GM23338 (cell line): ENCODE results near the gene LPP. TPM values are rescaled to one million over a fixed set of nuclear protein-coding genes. Genes with fewer than 3 reads are reported as not detected.

ENCODE experiments used
- ATAC-seq: fragments of 200-7000 bp; cut with Tn5 transposase; 3 replicates; pipeline ENCODE4 v1.9.1; 2020
- DNase-seq: peaks from one replicate; pipeline ENCODE4 v3.0.0-alpha.2; 2015; ENCODE audit warnings: low spot score
- H2AFZ ChIP-seq: fragments of 200-600 bp; sonication (generic); 2 replicates; pipeline ENCODE4 v1.8.0; 2016; ENCODE audit warnings: antibody characterized with exemption, mild to moderate bottlenecking, moderate library complexity
- H3F3A ChIP-seq: fragments of 200-600 bp; sonication (generic); replicated peaks from 2 replicates; pipeline ENCODE4 v1.8.0; 2017; ENCODE audit warnings: antibody characterized with exemption, mixed run types, low read depth
- H3K27ac ChIP-seq: fragments of 200-600 bp; sonication (generic); 2 replicates; pipeline ENCODE4 v1.6.1; 2016; ENCODE audit warnings: low read depth
- H3K27me3 ChIP-seq: fragments of 200-600 bp; sonication (generic); 2 replicates; pipeline ENCODE4 v1.8.0; 2016; ENCODE audit warnings: mild to moderate bottlenecking, mixed run types, moderate library complexity; ENCODE audit not compliant: insufficient read depth
- H3K36me3 ChIP-seq: fragments of 200-600 bp; sonication (generic); 2 replicates; pipeline ENCODE4 v1.8.0; 2016; ENCODE audit warnings: mild to moderate bottlenecking; ENCODE audit not compliant: insufficient read depth
- H3K4me1 ChIP-seq: fragments of 200-600 bp; sonication (generic); 2 replicates; pipeline ENCODE4 v1.8.0; 2016; ENCODE audit warnings: mild to moderate bottlenecking, moderate library complexity; ENCODE audit not compliant: insufficient read depth
- H3K4me2 ChIP-seq: fragments of 200-600 bp; sonication (generic); 2 replicates; pipeline ENCODE4 v1.7.1; 2017; ENCODE audit warnings: mixed run types
- H3K4me3 ChIP-seq: fragments of 200-600 bp; sonication (generic); 2 replicates; pipeline ENCODE4 v1.6.1; 2016; ENCODE audit warnings: mixed run types
- H3K79me2 ChIP-seq: fragments of 200-600 bp; sonication (generic); replicated peaks from 2 replicates; pipeline ENCODE4 v1.8.0; 2017; ENCODE audit warnings: mild to moderate bottlenecking; ENCODE audit not compliant: insufficient read depth
- H3K9me2 ChIP-seq: fragments of 200-600 bp; sonication (generic); 2 replicates; pipeline ENCODE4 v1.8.0; 2017; ENCODE audit not compliant: insufficient read depth
- H4K20me1 ChIP-seq: fragments of 200-600 bp; sonication (generic); replicated peaks from 2 replicates; pipeline ENCODE4 v1.8.0; 2017; ENCODE audit warnings: mild to moderate bottlenecking; ENCODE audit not compliant: insufficient read depth
- H3K27ac Mint-ChIP-seq: 2 replicates; pipeline ENCODE4 v1.8.0; 2020; ENCODE audit warnings: inconsistent platforms, mild to moderate bottlenecking, moderate library complexity, mixed read lengths
- H3K27me3 Mint-ChIP-seq: 3 replicates; pipeline ENCODE4 v1.8.0; 2022; ENCODE audit warnings: low read depth, mild to moderate bottlenecking, moderate library complexity, mixed read lengths, inconsistent platforms; ENCODE audit not compliant: insufficient read depth, poor library complexity
- H3K36me3 Mint-ChIP-seq: 3 replicates; pipeline ENCODE4 v1.8.0; 2021; ENCODE audit warnings: low read depth, mild to moderate bottlenecking, inconsistent platforms, moderate library complexity, mixed read lengths
- H3K4me1 Mint-ChIP-seq: 3 replicates; pipeline ENCODE4 v1.8.0; 2020; ENCODE audit warnings: mild to moderate bottlenecking, inconsistent platforms, mixed read lengths
- H3K4me3 Mint-ChIP-seq: 3 replicates; pipeline ENCODE4 v1.8.0; 2021; ENCODE audit warnings: moderate library complexity, mild to moderate bottlenecking, inconsistent platforms, mixed read lengths
- H3K9me3 Mint-ChIP-seq: 3 replicates; pipeline ENCODE4 v1.8.0; 2020; ENCODE audit warnings: moderate library complexity, mild to moderate bottlenecking, inconsistent platforms, mixed read lengths
- CREB1 ChIP-seq: fragments of 250-450 bp; sonication (Bioruptor Pico); IDR thresholded peaks from 2 replicates; pipeline ENCODE4 v1.5.0; 2020; ENCODE audit warnings: low read depth, mild to moderate bottlenecking, moderate library complexity
- EZH2phosphoT487 ChIP-seq: fragments of 200-600 bp; sonication (generic); IDR thresholded peaks from one replicate; pipeline ENCODE4 v1.8.1; 2018; ENCODE audit warnings: antibody characterized with exemption; ENCODE audit not compliant: unreplicated experiment
- JUNB ChIP-seq: IDR thresholded peaks from one replicate; pipeline ENCODE4 v1.6.1; 2016; ENCODE audit warnings: antibody characterized with exemption; ENCODE audit not compliant: unreplicated experiment
- NANOG ChIP-seq: IDR thresholded peaks from 2 replicates; pipeline ENCODE4 v1.6.1; 2016; ENCODE audit warnings: antibody characterized with exemption, borderline replicate concordance
- POLR2AphosphoS5 ChIP-seq: IDR thresholded peaks from 2 replicates; pipeline ENCODE4 v1.6.1; 2016; ENCODE audit warnings: antibody characterized with exemption, low read depth
- STAT1 ChIP-seq: IDR thresholded peaks from one replicate; pipeline ENCODE4 v1.6.1; 2016; ENCODE audit warnings: antibody characterized with exemption; ENCODE audit not compliant: unreplicated experiment
- ZNF114 ChIP-seq: fragments of 250-450 bp; sonication (Bioruptor Pico); IDR thresholded peaks from 2 replicates; pipeline ENCODE4 v1.5.0; 2020; ENCODE audit warnings: mild to moderate bottlenecking, moderate library complexity
- ZNF331 ChIP-seq: fragments of 250-450 bp; sonication (Bioruptor Pico); IDR thresholded peaks from 2 replicates; pipeline ENCODE4 v1.5.0; 2020; ENCODE audit warnings: low read depth, mild to moderate bottlenecking, moderate library complexity
- polyA plus RNA-seq: library from polyadenylated mRNA; unstranded; fragments of >200 nt; fragmentation: Nextera tagmentation; extraction: Ambion mirVana; gene quantifications from 2 replicates; pipeline ENCODE4 v1.2.1, GENCODE V29; 2016
- total RNA-seq: library from RNA; depleted of rRNA; stranded (reverse); fragments of >200 nt; shearing (Covaris generic); gene quantifications from 2 replicates; pipeline ENCODE4 v1.2.3, GENCODE V29; 2014
- TF ChIP-seq, protein P1 (sequence below): IDR thresholded peaks from 2 replicates; pipeline ENCODE4 v1.6.1; 2016; ENCODE audit warnings: antibody characterized with exemption
- TF ChIP-seq, protein P2 (sequence below): fragments of 250-450 bp; sonication (Bioruptor Pico); IDR thresholded peaks from 2 replicates; pipeline ENCODE4 v1.5.0; 2020; ENCODE audit warnings: mild to moderate bottlenecking, moderate library complexity
- TF ChIP-seq, protein P3 (sequence below), 2 experiments: fragments of 200-600 bp in 1 of 2; sonication (generic) in 1 of 2; conservative IDR thresholded peaks; 2 replicates each; pipeline versions ENCODE4 v1.5.1 to v1.6.1; 2016 to 2017; ENCODE audit warnings: antibody characterized with exemption in 2 of 2, low read depth in 2 of 2, mild to moderate bottlenecking in 2 of 2, moderate library complexity in 1 of 2
- TF ChIP-seq, protein P4 (sequence below): IDR thresholded peaks from one replicate; pipeline ENCODE4 v1.6.1; 2018; ENCODE audit warnings: antibody characterized with exemption; ENCODE audit not compliant: unreplicated experiment

Gene LPP
- total and polyA plus RNA-seq, 2 experiments from 2014 or later: 23.0 to 35.2 TPM

DNA sequence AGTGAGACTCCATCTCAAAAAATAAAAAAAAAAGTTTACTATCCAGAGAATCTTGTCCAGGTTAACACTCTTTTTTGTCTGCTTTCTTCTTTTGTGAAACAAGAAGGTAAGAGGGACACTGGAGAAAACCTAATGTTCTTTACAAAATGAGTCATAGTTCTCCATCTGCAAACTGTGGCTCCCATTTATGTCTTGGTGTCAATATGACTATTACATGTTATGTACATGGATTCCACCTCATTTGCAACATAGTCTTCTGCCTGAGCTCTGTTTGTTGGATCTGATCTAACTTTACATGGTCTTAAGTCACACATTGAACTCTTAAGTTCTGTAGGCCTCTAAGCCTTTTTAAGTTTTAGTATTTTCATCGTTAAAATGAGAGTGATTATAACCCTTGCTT, 596.7 kb downstream of the LPP start (continued):
- TF ChIP-seq, protein P1, sequence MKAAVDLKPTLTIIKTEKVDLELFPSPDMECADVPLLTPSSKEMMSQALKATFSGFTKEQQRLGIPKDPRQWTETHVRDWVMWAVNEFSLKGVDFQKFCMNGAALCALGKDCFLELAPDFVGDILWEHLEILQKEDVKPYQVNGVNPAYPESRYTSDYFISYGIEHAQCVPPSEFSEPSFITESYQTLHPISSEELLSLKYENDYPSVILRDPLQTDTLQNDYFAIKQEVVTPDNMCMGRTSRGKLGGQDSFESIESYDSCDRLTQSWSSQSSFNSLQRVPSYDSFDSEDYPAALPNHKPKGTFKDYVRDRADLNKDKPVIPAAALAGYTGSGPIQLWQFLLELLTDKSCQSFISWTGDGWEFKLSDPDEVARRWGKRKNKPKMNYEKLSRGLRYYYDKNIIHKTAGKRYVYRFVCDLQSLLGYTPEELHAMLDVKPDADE: no peak
- no peak for TF ChIP-seq STAT1
- TF ChIP-seq EZH2phosphoT487: no peak
- TF ChIP-seq ZNF331: no peak

DNA sequence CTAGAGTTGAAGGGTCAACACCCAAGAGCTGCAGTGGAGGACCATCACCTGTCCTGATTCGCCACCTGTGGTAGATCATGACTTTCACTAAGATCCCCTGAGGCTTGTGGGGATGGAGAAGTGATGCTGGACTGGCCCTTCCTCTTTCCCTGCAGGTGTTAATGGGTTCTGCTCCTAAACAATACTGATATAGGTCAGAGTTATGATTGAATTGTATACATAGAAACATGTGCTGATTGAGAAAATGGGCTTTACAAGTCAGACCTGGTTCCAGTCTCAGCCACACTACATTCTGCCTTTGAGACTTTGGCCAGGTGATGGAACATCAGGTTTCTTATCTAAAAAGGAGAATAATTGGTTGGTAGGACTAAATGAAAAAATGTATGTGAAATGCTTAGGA, 598.9 kb downstream of the LPP start:
- Mint-ChIP-seq H3K4me3 (no peak overlapping the region), H3K9me3 (no peaks in the 10 kb centered on the region; the same call in 2 of the 3 replicates), H3K36me3 (no peaks in the 10 kb centered on the region), H3K27me3 (no peaks in the 10 kb centered on the region), H3K27ac (no peak overlapping the region), H3K4me1 (no peaks in the 10 kb centered on the region)
- Histone ChIP-seq H3K36me3 (no peaks in the 10 kb centered on the region), H3K27ac (no peak overlapping the region), H3K9me2 (no peaks in the 10 kb centered on the region), H4K20me1 (no peaks in the 10 kb centered on the region), H3K79me2 (no peaks in the 10 kb centered on the region), H3K4me3 (no peak overlapping the region), H3K27me3 (no peaks in the 10 kb centered on the region), H2AFZ (no peak overlapping the region), H3K4me2 (no peak overlapping the region), H3K4me1 (no peaks in the 10 kb centered on the region), H3F3A (no peaks in the 10 kb centered on the region)
- no peak for DNase-seq
- no peak for ATAC-seq
- TF ChIP-seq, protein P2, sequence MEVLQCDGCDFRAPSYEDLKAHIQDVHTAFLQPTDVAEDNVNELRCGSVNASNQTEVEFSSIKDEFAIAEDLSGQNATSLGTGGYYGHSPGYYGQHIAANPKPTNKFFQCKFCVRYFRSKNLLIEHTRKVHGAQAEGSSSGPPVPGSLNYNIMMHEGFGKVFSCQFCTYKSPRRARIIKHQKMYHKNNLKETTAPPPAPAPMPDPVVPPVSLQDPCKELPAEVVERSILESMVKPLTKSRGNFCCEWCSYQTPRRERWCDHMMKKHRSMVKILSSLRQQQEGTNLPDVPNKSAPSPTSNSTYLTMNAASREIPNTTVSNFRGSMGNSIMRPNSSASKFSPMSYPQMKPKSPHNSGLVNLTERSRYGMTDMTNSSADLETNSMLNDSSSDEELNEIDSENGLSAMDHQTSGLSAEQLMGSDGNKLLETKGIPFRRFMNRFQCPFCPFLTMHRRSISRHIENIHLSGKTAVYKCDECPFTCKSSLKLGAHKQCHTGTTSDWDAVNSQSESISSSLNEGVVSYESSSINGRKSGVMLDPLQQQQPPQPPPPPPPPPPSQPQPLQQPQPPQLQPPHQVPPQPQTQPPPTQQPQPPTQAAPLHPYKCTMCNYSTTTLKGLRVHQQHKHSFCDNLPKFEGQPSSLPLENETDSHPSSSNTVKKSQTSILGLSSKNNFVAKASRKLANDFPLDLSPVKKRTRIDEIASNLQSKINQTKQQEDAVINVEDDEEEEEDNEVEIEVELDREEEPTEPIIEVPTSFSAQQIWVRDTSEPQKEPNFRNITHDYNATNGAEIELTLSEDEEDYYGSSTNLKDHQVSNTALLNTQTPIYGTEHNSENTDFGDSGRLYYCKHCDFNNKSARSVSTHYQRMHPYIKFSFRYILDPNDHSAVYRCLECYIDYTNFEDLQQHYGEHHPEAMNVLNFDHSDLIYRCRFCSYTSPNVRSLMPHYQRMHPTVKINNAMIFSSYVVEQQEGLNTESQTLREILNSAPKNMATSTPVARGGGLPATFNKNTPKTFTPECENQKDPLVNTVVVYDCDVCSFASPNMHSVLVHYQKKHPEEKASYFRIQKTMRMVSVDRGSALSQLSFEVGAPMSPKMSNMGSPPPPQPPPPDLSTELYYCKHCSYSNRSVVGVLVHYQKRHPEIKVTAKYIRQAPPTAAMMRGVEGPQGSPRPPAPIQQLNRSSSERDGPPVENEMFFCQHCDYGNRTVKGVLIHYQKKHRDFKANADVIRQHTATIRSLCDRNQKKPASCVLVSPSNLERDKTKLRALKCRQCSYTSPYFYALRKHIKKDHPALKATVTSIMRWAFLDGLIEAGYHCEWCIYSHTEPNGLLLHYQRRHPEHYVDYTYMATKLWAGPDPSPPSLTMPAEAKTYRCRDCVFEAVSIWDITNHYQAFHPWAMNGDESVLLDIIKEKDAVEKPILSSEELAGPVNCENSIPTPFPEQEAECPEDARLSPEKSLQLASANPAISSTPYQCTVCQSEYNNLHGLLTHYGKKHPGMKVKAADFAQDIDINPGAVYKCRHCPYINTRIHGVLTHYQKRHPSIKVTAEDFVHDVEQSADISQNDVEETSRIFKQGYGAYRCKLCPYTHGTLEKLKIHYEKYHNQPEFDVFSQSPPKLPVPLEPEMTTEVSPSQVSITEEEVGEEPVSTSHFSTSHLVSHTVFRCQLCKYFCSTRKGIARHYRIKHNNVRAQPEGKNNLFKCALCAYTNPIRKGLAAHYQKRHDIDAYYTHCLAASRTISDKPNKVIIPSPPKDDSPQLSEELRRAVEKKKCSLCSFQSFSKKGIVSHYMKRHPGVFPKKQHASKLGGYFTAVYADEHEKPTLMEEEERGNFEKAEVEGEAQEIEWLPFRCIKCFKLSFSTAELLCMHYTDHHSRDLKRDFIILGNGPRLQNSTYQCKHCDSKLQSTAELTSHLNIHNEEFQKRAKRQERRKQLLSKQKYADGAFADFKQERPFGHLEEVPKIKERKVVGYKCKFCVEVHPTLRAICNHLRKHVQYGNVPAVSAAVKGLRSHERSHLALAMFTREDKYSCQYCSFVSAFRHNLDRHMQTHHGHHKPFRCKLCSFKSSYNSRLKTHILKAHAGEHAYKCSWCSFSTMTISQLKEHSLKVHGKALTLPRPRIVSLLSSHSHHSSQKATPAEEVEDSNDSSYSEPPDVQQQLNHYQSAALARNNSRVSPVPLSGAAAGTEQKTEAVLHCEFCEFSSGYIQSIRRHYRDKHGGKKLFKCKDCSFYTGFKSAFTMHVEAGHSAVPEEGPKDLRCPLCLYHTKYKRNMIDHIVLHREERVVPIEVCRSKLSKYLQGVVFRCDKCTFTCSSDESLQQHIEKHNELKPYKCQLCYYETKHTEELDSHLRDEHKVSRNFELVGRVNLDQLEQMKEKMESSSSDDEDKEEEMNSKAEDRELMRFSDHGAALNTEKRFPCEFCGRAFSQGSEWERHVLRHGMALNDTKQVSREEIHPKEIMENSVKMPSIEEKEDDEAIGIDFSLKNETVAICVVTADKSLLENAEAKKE (CRISPR knock-in tag): no peak
- TF ChIP-seq ZNF331 (no peak), NANOG (no peak), EZH2phosphoT487 (no peak), POLR2AphosphoS5 (no peak), JUNB (no peak), ZNF114 (CRISPR knock-in tag) (no peak), CREB1 (CRISPR knock-in tag) (no peak)
- TF ChIP-seq, protein P3, sequence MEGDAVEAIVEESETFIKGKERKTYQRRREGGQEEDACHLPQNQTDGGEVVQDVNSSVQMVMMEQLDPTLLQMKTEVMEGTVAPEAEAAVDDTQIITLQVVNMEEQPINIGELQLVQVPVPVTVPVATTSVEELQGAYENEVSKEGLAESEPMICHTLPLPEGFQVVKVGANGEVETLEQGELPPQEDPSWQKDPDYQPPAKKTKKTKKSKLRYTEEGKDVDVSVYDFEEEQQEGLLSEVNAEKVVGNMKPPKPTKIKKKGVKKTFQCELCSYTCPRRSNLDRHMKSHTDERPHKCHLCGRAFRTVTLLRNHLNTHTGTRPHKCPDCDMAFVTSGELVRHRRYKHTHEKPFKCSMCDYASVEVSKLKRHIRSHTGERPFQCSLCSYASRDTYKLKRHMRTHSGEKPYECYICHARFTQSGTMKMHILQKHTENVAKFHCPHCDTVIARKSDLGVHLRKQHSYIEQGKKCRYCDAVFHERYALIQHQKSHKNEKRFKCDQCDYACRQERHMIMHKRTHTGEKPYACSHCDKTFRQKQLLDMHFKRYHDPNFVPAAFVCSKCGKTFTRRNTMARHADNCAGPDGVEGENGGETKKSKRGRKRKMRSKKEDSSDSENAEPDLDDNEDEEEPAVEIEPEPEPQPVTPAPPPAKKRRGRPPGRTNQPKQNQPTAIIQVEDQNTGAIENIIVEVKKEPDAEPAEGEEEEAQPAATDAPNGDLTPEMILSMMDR (conservative IDR thresholded peaks at IDR 0.05; ENCODE audit: low read depth in 2 of 2): no peak
- TF ChIP-seq, protein P1: no peak
- TF ChIP-seq, protein P4, sequence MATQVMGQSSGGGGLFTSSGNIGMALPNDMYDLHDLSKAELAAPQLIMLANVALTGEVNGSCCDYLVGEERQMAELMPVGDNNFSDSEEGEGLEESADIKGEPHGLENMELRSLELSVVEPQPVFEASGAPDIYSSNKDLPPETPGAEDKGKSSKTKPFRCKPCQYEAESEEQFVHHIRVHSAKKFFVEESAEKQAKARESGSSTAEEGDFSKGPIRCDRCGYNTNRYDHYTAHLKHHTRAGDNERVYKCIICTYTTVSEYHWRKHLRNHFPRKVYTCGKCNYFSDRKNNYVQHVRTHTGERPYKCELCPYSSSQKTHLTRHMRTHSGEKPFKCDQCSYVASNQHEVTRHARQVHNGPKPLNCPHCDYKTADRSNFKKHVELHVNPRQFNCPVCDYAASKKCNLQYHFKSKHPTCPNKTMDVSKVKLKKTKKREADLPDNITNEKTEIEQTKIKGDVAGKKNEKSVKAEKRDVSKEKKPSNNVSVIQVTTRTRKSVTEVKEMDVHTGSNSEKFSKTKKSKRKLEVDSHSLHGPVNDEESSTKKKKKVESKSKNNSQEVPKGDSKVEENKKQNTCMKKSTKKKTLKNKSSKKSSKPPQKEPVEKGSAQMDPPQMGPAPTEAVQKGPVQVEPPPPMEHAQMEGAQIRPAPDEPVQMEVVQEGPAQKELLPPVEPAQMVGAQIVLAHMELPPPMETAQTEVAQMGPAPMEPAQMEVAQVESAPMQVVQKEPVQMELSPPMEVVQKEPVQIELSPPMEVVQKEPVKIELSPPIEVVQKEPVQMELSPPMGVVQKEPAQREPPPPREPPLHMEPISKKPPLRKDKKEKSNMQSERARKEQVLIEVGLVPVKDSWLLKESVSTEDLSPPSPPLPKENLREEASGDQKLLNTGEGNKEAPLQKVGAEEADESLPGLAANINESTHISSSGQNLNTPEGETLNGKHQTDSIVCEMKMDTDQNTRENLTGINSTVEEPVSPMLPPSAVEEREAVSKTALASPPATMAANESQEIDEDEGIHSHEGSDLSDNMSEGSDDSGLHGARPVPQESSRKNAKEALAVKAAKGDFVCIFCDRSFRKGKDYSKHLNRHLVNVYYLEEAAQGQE: no peak
